Activated naive CD8-positive, alpha-beta T cell treated with anti-CD3 and anti-CD28 coated beads, Interleukin-2, amount 10 ng/mL, durations not matched to agents 7 days and 5 days (primary cell): ENCODE measurements around the gene INTS6. TPM values are rescaled to one million over a fixed set of nuclear protein-coding genes. Genes with fewer than 3 reads are reported as not detected.
A peak's percentile ranks its signal among the peaks of the same experiment; 100 is the strongest.
"Not testable (repeated sequence)": the region's sequence is repeated elsewhere in the genome, so short reads cannot be mapped to it uniquely, and the experiment has no call there.

Experiments
- ATAC-seq: fragments of 150-1000 bp; cut with Tn5 transposase; one replicate; pipeline ENCODE4 v1.10.0; 2021; ENCODE audit warnings: low read depth, moderate library complexity
- POLR2A ChIA-PET: fragments of 350-600 bp; sonication (Branson Sonifier 250); formaldehyde crosslinking; loops from one replicate; lab custom pipeline; 2021; ENCODE audit warnings: antibody characterized with exemption; lab: Charles Lee
- DNase-seq: peaks from one replicate; pipeline ENCODE4 v3.0.0; 2021
- H3K27ac Mint-ChIP-seq: one replicate; pipeline ENCODE4 v1.8.0; 2022; ENCODE audit warnings: mild to moderate bottlenecking, mixed read lengths
- H3K27me3 Mint-ChIP-seq: one replicate; pipeline ENCODE4 v1.8.0; 2022; ENCODE audit warnings: mild to moderate bottlenecking, moderate library complexity, mixed read lengths
- H3K36me3 Mint-ChIP-seq: one replicate; pipeline ENCODE4 v1.8.0; 2021; ENCODE audit warnings: mild to moderate bottlenecking, mixed read lengths
- H3K4me1 Mint-ChIP-seq: one replicate; pipeline ENCODE4 v1.8.0; 2021; ENCODE audit warnings: mixed read lengths
- H3K4me3 Mint-ChIP-seq: one replicate; pipeline ENCODE4 v1.8.0; 2022; ENCODE audit warnings: mild to moderate bottlenecking, moderate library complexity, mixed read lengths
- H3K9me3 Mint-ChIP-seq: one replicate; pipeline ENCODE4 v1.8.0; 2021; ENCODE audit warnings: mixed read lengths
- total RNA-seq, 2 experiments: library from RNA; stranded (reverse); gene quantifications; one replicate each; pipeline ENCODE4 v1.2.3, GENCODE V29; 2021

INTS6 gene
- total RNA-seq, 2 experiments from 2014 or later = 45.5 to 49.7 TPM

GRCh38 chr13:51420681-51421490, 31.9 kb downstream of the INTS6 start:
- DNase-seq = no peak
- Mint-ChIP-seq H3K27ac (peak overlapping the region; percentile 14), H3K9me3 (peaks cover 4% of the 10 kb centered on the region), H3K4me3 (peak overlapping the region; percentile 26), H3K36me3 (peaks cover 50% of the 10 kb centered on the region), H3K27me3 (no peaks in the 10 kb centered on the region), H3K4me1 (peaks cover 37% of the 10 kb centered on the region)
- ATAC-seq = no peak
- POLR2A ChIA-PET = interaction anchor here (0.7 to 0.8 kb wide), 2 partner anchors 32 to 369 kb away, joined by 5 read pairs; no protein-coding TSS in a partner anchor

DNA sequence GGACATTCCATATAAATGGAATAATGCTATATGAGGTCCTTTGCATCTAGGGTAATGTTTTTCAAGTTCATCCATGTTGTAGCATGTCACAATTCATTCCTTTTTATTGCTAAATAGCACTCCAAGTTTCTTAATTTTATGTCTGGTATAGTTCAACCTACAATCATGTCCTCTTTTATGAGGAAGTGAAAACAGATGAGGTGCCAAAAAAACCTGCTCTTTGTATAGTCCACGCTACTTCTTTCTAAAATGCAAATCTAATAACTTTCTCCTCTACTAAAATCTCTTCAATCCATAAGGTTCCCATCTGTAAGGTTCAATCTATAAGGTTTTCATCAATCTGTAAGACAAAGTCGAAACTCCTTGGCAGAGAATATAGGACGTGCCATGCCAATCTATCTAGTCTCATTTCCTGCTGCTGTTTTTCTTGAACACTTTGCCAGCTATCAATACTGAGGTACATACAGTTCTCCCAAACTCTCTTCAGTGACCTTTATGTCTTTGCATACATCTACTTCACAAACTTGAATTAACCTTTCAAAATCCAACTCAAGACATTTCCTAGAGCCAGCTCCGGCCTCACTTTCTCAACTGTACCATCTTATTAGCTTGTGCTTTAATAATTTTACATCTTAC, 33.7 kb downstream of the INTS6 start:
- H3K27me3 Mint-ChIP-seq = no peaks in the 10 kb centered on the region
- H3K27ac Mint-ChIP-seq = no peak overlapping the region
- no peak overlapping the region for H3K4me3 Mint-ChIP-seq
- DNase-seq (no peak), ATAC-seq (no peak)
- POLR2A ChIA-PET = no interaction called here
- H3K4me1 Mint-ChIP-seq = peaks cover 36% of the 10 kb centered on the region
- peaks cover 62% of the 10 kb centered on the region for H3K36me3 Mint-ChIP-seq
- peaks cover 11% of the 10 kb centered on the region for H3K9me3 Mint-ChIP-seq

GRCh38 chr13:51417716-51418115, 35.1 kb downstream of the INTS6 start:
- ATAC-seq = no peak
- POLR2A ChIA-PET = interaction anchor here (0.6 kb wide), 1 partner anchor 12 kb away, joined by 4 read pairs; no protein-coding TSS in a partner anchor
- Mint-ChIP-seq H3K4me3 (no peak overlapping the region), H3K36me3 (peaks cover 65% of the 10 kb centered on the region), H3K27ac (no peak overlapping the region), H3K27me3 (no peaks in the 10 kb centered on the region), H3K4me1 (peaks cover 37% of the 10 kb centered on the region), H3K9me3 (peaks cover 11% of the 10 kb centered on the region)
- DNase-seq = no peak

DNA sequence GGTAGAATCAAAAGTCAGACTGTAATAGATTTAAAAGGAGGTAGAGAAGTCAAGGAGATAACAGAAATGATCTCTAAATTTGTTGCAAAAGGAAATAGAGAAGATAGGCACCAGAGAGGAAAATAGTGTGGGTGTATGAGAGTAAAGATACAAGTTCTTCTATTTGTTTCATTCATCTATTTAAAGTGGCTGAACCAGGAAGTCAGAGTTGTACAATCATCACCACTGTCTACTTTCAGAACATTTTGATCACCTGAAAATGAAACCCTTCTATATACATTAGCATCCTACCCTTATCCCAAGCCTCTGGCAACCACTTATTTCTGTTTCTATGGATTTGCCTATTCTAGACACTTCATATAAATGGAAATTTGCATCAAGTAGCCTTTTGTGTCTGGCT, 36.7 kb downstream of the INTS6 start:
- Mint-ChIP-seq H3K27ac (no peak overlapping the region), H3K36me3 (peaks cover 63% of the 10 kb centered on the region), H3K4me1 (peaks cover 27% of the 10 kb centered on the region), H3K4me3 (no peak overlapping the region), H3K9me3 (peaks cover 11% of the 10 kb centered on the region), H3K27me3 (no peaks in the 10 kb centered on the region)
- POLR2A ChIA-PET = no interaction called here
- DNase-seq (no peak), ATAC-seq (peak; percentile 33)

DNA sequence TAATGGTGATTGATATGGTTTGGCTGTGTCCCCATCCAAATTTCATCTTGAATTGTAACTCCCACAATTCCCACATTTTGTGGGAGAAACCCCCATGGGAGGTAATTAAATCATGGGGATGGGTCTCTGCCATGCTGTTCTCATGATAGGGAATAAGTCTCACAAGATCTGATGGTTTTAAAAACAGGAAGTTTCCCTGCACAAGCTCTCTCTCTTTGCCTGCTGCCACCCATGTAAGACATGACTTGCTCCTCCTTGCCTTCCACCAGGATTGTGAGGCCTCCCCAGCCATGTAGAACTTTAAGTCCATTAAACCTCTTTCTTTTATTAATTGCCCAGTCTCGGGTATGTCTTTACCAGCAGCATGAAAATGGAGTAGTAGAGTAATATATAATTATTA, 37.5 kb downstream of the INTS6 start:
- POLR2A ChIA-PET = interaction anchor here (0.6 kb wide), 1 partner anchor 8 kb away, joined by 4 read pairs; no protein-coding TSS in a partner anchor
- Mint-ChIP-seq H3K9me3 (peaks cover 11% of the 10 kb centered on the region), H3K4me1 (peaks cover 25% of the 10 kb centered on the region), H3K36me3 (peaks cover 63% of the 10 kb centered on the region)
- not testable (repeated sequence) for H3K27ac Mint-ChIP-seq, H3K27me3 Mint-ChIP-seq, H3K4me3 Mint-ChIP-seq, ATAC-seq, DNase-seq

- peaks cover 22% of the 10 kb centered on the region for H3K4me1 Mint-ChIP-seq
- H3K9me3 Mint-ChIP-seq = peaks cover 9% of the 10 kb centered on the region
- H3K36me3 Mint-ChIP-seq = peaks cover 60% of the 10 kb centered on the region
- H3K4me3 Mint-ChIP-seq = no peak overlapping the region
- H3K27me3 Mint-ChIP-seq = no peaks in the 10 kb centered on the region
- H3K27ac Mint-ChIP-seq = no peak overlapping the region
- ATAC-seq (no peak), DNase-seq (no peak)
- POLR2A ChIA-PET = no interaction called here
These were observed 40.4 kb downstream of the INTS6 start for GRCh38 chr13:51412431-51412830.

GRCh38 chr13:51405176-51405575, 47.7 kb downstream of the INTS6 start:
- no peak overlapping the region for H3K4me3 Mint-ChIP-seq
- H3K27me3 Mint-ChIP-seq = no peaks in the 10 kb centered on the region
- POLR2A ChIA-PET = no interaction called here
- no peak for DNase-seq
- no peak overlapping the region for H3K27ac Mint-ChIP-seq
- H3K36me3 Mint-ChIP-seq = peaks cover 54% of the 10 kb centered on the region
- H3K9me3 Mint-ChIP-seq = no peaks in the 10 kb centered on the region
- peaks cover 19% of the 10 kb centered on the region for H3K4me1 Mint-ChIP-seq
- no peak for ATAC-seq

GRCh38 chr13:51397262-51397941, 55.4 kb downstream of the INTS6 start:
- Mint-ChIP-seq H3K4me1 (peaks cover 17% of the 10 kb centered on the region), H3K4me3 (no peak overlapping the region), H3K9me3 (no peaks in the 10 kb centered on the region), H3K36me3 (peaks cover 28% of the 10 kb centered on the region), H3K27ac (no peak overlapping the region), H3K27me3 (no peaks in the 10 kb centered on the region)
- ATAC-seq (no peak), DNase-seq (no peak)
- POLR2A ChIA-PET = no interaction called here

GRCh38 chr13:51396352-51396751, 56.5 kb downstream of the INTS6 start:
- Mint-ChIP-seq H3K4me1 (peaks cover 14% of the 10 kb centered on the region), H3K36me3 (peaks cover 28% of the 10 kb centered on the region), H3K27ac (peak overlapping the region; percentile 11), H3K4me3 (no peak overlapping the region), H3K27me3 (no peaks in the 10 kb centered on the region), H3K9me3 (no peaks in the 10 kb centered on the region)
- ATAC-seq = no peak
- DNase-seq = no peak
- POLR2A ChIA-PET = no interaction called here

DNA sequence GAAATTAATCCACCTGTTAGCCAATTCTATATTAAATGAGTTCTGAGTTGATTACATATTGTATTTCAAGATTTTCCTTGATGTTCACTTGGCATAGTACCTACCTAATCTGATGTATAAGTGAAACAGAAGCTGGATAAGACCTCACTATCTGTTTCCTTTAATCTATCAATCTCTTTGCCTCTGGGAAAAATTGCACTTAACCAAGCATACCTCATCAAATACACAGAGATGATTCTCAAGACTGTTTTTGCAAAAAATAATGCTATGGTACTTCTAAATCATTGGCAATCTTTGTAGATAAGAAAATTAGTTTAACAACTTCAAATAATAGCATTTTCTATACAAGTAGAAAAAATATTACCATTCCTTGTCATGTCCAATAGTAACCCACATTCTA, 58.1 kb downstream of the INTS6 start:
- H3K36me3 Mint-ChIP-seq = peaks cover 23% of the 10 kb centered on the region
- peaks cover 8% of the 10 kb centered on the region for H3K4me1 Mint-ChIP-seq
- no peaks in the 10 kb centered on the region for H3K9me3 Mint-ChIP-seq
- H3K4me3 Mint-ChIP-seq = no peak overlapping the region
- no peak for ATAC-seq
- H3K27ac Mint-ChIP-seq = no peak overlapping the region
- H3K27me3 Mint-ChIP-seq = no peaks in the 10 kb centered on the region
- POLR2A ChIA-PET = no interaction called here
- no peak for DNase-seq

DNA sequence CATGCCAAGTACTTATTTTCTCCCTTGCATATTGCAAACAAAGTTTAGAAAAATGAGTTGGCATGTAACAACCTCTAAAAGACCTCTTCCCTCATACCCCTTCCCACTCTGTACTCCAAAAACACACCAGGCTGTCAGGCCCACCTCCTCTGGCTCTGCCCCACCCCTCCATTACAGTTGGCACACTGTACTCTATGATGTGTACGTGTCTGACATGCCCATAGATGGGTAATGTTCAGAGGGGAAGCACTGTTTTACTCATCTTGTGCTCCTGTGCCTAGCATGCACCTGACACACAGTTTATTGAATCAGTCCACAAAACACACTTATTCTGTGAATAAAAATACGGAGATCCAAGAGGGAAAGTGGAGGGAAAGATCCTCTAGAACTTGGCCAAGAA, 67.7 kb downstream of the INTS6 start:
- Mint-ChIP-seq H3K9me3 (no peaks in the 10 kb centered on the region), H3K27me3 (no peaks in the 10 kb centered on the region), H3K4me1 (no peaks in the 10 kb centered on the region), H3K4me3 (no peak overlapping the region), H3K27ac (no peak overlapping the region), H3K36me3 (peaks cover 21% of the 10 kb centered on the region)
- POLR2A ChIA-PET = no interaction called here
- DNase-seq (no peak), ATAC-seq (no peak)

DNA sequence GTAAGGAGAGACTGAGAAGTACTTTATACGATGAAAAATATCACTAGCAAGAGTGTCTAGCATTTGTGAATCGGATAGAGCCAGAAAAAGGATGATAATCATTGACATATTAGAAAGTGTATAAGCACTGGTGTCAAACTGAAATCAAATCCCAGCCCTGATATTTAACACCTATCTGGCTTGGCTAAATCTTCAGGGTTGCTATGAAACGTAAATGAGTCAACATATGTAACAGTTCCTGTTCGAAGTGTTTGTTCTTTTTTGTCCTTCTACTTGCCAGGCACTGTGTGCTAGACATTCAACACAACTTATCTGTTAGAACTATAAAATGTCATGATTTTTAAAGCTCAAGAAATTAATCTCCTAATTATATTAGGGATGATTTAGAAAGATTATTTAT, 72.6 kb downstream of the INTS6 start:
- H3K27ac Mint-ChIP-seq = no peak overlapping the region
- POLR2A ChIA-PET = no interaction called here
- no peak for ATAC-seq
- no peak overlapping the region for H3K4me3 Mint-ChIP-seq
- no peak for DNase-seq
- no peaks in the 10 kb centered on the region for H3K27me3 Mint-ChIP-seq
- peaks cover 38% of the 10 kb centered on the region for H3K36me3 Mint-ChIP-seq
- no peaks in the 10 kb centered on the region for H3K9me3 Mint-ChIP-seq
- H3K4me1 Mint-ChIP-seq = no peaks in the 10 kb centered on the region

DNA sequence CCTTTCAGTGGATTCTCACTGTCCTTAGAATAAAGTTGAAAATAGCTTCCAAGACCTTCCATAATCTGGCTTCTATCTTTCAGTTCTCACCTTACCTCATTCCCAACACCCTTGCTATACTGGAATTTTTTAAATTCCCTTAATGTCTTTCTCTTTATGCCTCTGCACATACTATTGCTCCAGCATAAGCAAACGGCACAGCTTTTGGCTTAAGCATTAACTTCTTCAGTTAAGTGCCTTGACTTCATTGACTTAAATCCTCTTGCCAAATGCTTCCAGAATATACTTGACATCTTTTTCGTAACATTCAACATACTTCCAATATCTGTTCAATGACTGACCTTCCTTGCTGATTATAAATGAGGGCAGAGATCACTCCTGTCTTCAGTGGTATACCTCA, 79.4 kb downstream of the INTS6 start:
- no peak overlapping the region for H3K4me3 Mint-ChIP-seq

More for the DNA sequence above, 79.4 kb downstream of the INTS6 start:
- H3K27me3 Mint-ChIP-seq = no peaks in the 10 kb centered on the region
- no peaks in the 10 kb centered on the region for H3K4me1 Mint-ChIP-seq
- no peak overlapping the region for H3K27ac Mint-ChIP-seq
- POLR2A ChIA-PET = no interaction called here
- ATAC-seq = no peak
- no peak for DNase-seq
- peaks cover 33% of the 10 kb centered on the region for H3K36me3 Mint-ChIP-seq
- no peaks in the 10 kb centered on the region for H3K9me3 Mint-ChIP-seq
